ENCODE data around the gene PDE3B. TPM values are rescaled to one million over a fixed set of nuclear protein-coding genes. Genes with fewer than 3 reads are reported as not detected.
A peak's percentile ranks its signal among the peaks of the same experiment; 100 is the strongest.
"Not testable (repeated sequence)": the region's sequence is repeated elsewhere in the genome, so short reads cannot be mapped to it uniquely, and the experiment has no call there.

The PDE3B gene
- total RNA-seq, 2 donors from 2014 or later, result 68.9 to 90.4 TPM

- H3K27ac Mint-ChIP-seq, result no peak overlapping the region
- DNase-seq, result no peak
- H3K4me1 Mint-ChIP-seq, result peaks cover 14% of the 10 kb centered on the region
- H3K4me3 Mint-ChIP-seq, result no peak overlapping the region
- H3K27me3 Mint-ChIP-seq, result no peaks in the 10 kb centered on the region
- no peaks in the 10 kb centered on the region for H3K36me3 Mint-ChIP-seq (ENCODE audit: low read depth)
- no peak for ATAC-seq
- no peaks in the 10 kb centered on the region for H3K9me3 ChIP-seq (ENCODE audit: control insufficient read depth, low read length, poor library complexity, severe bottlenecking)
These were observed 238.1 kb downstream of the PDE3B start for GRCh38 chr11:14881576-14882193.

- Mint-ChIP-seq H3K27ac (no peak overlapping the region), H3K27me3 (no peaks in the 10 kb centered on the region), H3K4me3 (no peak overlapping the region), H3K4me1 (peaks cover 18% of the 10 kb centered on the region), H3K36me3 (ENCODE audit: low read depth) (no peaks in the 10 kb centered on the region)
- ATAC-seq (no peak), DNase-seq (no peak)
- no peaks in the 10 kb centered on the region for H3K9me3 ChIP-seq (ENCODE audit: control insufficient read depth, low read length, poor library complexity, severe bottlenecking)
These were observed 238.6 kb downstream of the PDE3B start for GRCh38 chr11:14882196-14882595.

GRCh38 chr11:14883683-14884082 lies 240.1 kb downstream of the PDE3B start:
- H3K27me3 Mint-ChIP-seq; H3K4me3 Mint-ChIP-seq; H3K27ac Mint-ChIP-seq; H3K36me3 Mint-ChIP-seq (ENCODE audit: low read depth); ATAC-seq; H3K9me3 ChIP-seq (ENCODE audit: control insufficient read depth, low read length, poor library complexity, severe bottlenecking); DNase-seq: not testable (repeated sequence)
- H3K4me1 Mint-ChIP-seq, result peaks cover 25% of the 10 kb centered on the region

GRCh38 chr11:14884667-14885273 lies 241.2 kb downstream of the PDE3B start:
- ATAC-seq, result no peak

GRCh38 chr11:14886513-14886912 lies 242.9 kb downstream of the PDE3B start:
- no peak overlapping the region for H3K4me3 Mint-ChIP-seq
- DNase-seq, result no peak
- H3K9me3 ChIP-seq (ENCODE audit: control insufficient read depth, low read length, poor library complexity, severe bottlenecking), result no peaks in the 10 kb centered on the region
- H3K27ac Mint-ChIP-seq, result no peak overlapping the region
- H3K36me3 Mint-ChIP-seq (ENCODE audit: low read depth), result peaks cover 3% of the 10 kb centered on the region
- ATAC-seq, result no peak
- H3K27me3 Mint-ChIP-seq, result no peaks in the 10 kb centered on the region
- peaks cover 38% of the 10 kb centered on the region for H3K4me1 Mint-ChIP-seq

More at GRCh38 chr11:14884667-14885273, 241.2 kb downstream of the PDE3B start:
- no peaks in the 10 kb centered on the region for H3K9me3 ChIP-seq (ENCODE audit: control insufficient read depth, low read length, poor library complexity, severe bottlenecking)
- DNase-seq, result no peak
- no peak overlapping the region for H3K4me3 Mint-ChIP-seq
- H3K36me3 Mint-ChIP-seq (ENCODE audit: low read depth), result peaks cover 3% of the 10 kb centered on the region
- H3K27me3 Mint-ChIP-seq, result no peaks in the 10 kb centered on the region
- H3K4me1 Mint-ChIP-seq, result peaks cover 29% of the 10 kb centered on the region
- no peak overlapping the region for H3K27ac Mint-ChIP-seq

- Mint-ChIP-seq H3K27me3 (peaks cover 6% of the 10 kb centered on the region), H3K27ac (peak overlapping the region; percentile 96), H3K36me3 (ENCODE audit: low read depth) (peaks cover 3% of the 10 kb centered on the region), H3K4me1 (peaks cover 32% of the 10 kb centered on the region), H3K4me3 (peak overlapping the region; percentile 97)
- ATAC-seq (peak; percentile 71), DNase-seq (peak; percentile 79 to 83 (median 80))
- no peaks in the 10 kb centered on the region for H3K9me3 ChIP-seq (ENCODE audit: control insufficient read depth, low read length, poor library complexity, severe bottlenecking)
These were observed 247.8 kb downstream of the PDE3B start for GRCh38 chr11:14891143-14892035.

GRCh38 chr11:14892036-14892556 lies 248.5 kb downstream of the PDE3B start, which contains the start of gene CYP2R1:
Gene CYP2R1, minus strand, starts transcription at chr11:14892231. Its CDS starts 26 bp downstream, at chr11:14892205.
- peaks cover 3% of the 10 kb centered on the region for H3K36me3 Mint-ChIP-seq (ENCODE audit: low read depth)
- DNase-seq (peak; percentile 78 to 84 (median 81)), ATAC-seq (peak; percentile 89)
- peak within 1 kb of the TSS; percentile 96 for H3K27ac Mint-ChIP-seq
- H3K9me3 ChIP-seq (ENCODE audit: control insufficient read depth, low read length, poor library complexity, severe bottlenecking), result no peaks in the 10 kb centered on the region
- peak within 1 kb of the TSS; percentile 97 for H3K4me3 Mint-ChIP-seq
- peaks cover 25% of the 10 kb centered on the region for H3K4me1 Mint-ChIP-seq
- peaks cover 6% of the 10 kb centered on the region for H3K27me3 Mint-ChIP-seq

- ATAC-seq (no peak), DNase-seq (no peak)
- H3K27me3 Mint-ChIP-seq, result peaks cover 6% of the 10 kb centered on the region
- peak overlapping the region; percentile 96 for H3K27ac Mint-ChIP-seq
- H3K36me3 Mint-ChIP-seq (ENCODE audit: low read depth), result peaks cover 3% of the 10 kb centered on the region
- peaks cover 24% of the 10 kb centered on the region for H3K4me1 Mint-ChIP-seq
- H3K9me3 ChIP-seq (ENCODE audit: control insufficient read depth, low read length, poor library complexity, severe bottlenecking), result no peaks in the 10 kb centered on the region
- peak overlapping the region; percentile 97 for H3K4me3 Mint-ChIP-seq
These were observed 249.0 kb downstream of the PDE3B start for GRCh38 chr11:14892577-14892976.

- no peak for DNase-seq
- Mint-ChIP-seq H3K27ac (no peak overlapping the region), H3K4me1 (peaks cover 12% of the 10 kb centered on the region), H3K36me3 (ENCODE audit: low read depth) (no peaks in the 10 kb centered on the region), H3K27me3 (peaks cover 10% of the 10 kb centered on the region), H3K4me3 (no peak overlapping the region)
- no peaks in the 10 kb centered on the region for H3K9me3 ChIP-seq (ENCODE audit: control insufficient read depth, low read length, poor library complexity, severe bottlenecking)
- ATAC-seq, result no peak
These were observed 251.3 kb downstream of the PDE3B start for GRCh38 chr11:14894657-14895598.

- DNase-seq, result no peak
- H3K27me3 Mint-ChIP-seq, result peaks cover 10% of the 10 kb centered on the region
- H3K36me3 Mint-ChIP-seq (ENCODE audit: low read depth), result no peaks in the 10 kb centered on the region
- no peak for ATAC-seq
- peak overlapping the region; percentile 34 for H3K27ac Mint-ChIP-seq
- no peaks in the 10 kb centered on the region for H3K4me1 Mint-ChIP-seq
- no peak overlapping the region for H3K4me3 Mint-ChIP-seq
- no peaks in the 10 kb centered on the region for H3K9me3 ChIP-seq (ENCODE audit: control insufficient read depth, low read length, poor library complexity, severe bottlenecking)
These were observed 254.8 kb downstream of the PDE3B start for GRCh38 chr11:14898355-14898754.

- no peak for ATAC-seq
- no peaks in the 10 kb centered on the region for H3K9me3 ChIP-seq (ENCODE audit: control insufficient read depth, low read length, poor library complexity, severe bottlenecking)
- Mint-ChIP-seq H3K4me3 (peak overlapping the region; percentile 12), H3K27me3 (peaks cover 10% of the 10 kb centered on the region), H3K36me3 (ENCODE audit: low read depth) (no peaks in the 10 kb centered on the region), H3K27ac (peak overlapping the region; percentile 34), H3K4me1 (no peaks in the 10 kb centered on the region)
- no peak for DNase-seq
These were observed 255.3 kb downstream of the PDE3B start for GRCh38 chr11:14898906-14899305.

GRCh38 chr11:14902650-14903350 lies 259.2 kb downstream of the PDE3B start:
- ATAC-seq, result no peak
- Mint-ChIP-seq H3K27me3 (peaks cover 3% of the 10 kb centered on the region), H3K36me3 (ENCODE audit: low read depth) (no peaks in the 10 kb centered on the region), H3K27ac (no peak overlapping the region), H3K4me1 (peaks cover 25% of the 10 kb centered on the region), H3K4me3 (no peak overlapping the region)
- H3K9me3 ChIP-seq (ENCODE audit: control insufficient read depth, low read length, poor library complexity, severe bottlenecking), result no peaks in the 10 kb centered on the region
- DNase-seq, result no peak

Measured in T-helper 17 cell (primary cell).